Uterus (tissue), 2 donors: Measurements from ENCODE around the gene FUT8.

Source experiments
- POLR2A ChIP-seq, 2 donors: fragments of 450-650 bp; IDR thresholded peaks; one replicate each; pipeline ENCODE4 v1.6.1; 2016; ENCODE audit warnings: antibody characterized with exemption in 2 of 2, mild to moderate bottlenecking in 1 of 2, moderate library complexity in 1 of 2
- TF ChIP-seq, protein P1 (sequence below), 4 experiments: fragments of 200-600 bp in 2 of 4; fragments of 450-650 bp in 2 of 4; sonication (generic) in 2 of 4; IDR thresholded peaks; one replicate each; pipeline ENCODE4 v1.5.1; 2016 to 2019; ENCODE audit warnings: antibody characterized with exemption in 4 of 4, mild to moderate bottlenecking in 2 of 4, moderate library complexity in 1 of 4

DNA sequence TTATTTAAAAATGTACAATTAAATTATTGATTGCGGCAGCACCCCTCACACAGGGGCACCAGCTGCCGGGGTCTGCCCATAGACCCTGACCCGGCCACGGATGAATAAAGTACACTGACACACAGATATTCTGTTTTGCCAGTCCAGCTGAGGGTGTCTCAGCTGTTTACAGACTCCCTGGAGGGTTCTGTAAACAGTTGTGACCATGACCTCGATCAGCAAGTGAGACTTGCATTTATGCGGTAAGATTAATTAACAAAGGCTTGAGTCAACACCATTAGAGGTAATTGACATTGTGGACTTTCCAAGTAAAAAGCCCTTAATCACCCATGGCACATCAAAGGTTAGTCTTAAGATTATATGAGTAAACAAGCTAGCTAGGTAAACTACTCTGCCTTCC is 94.3 kb downstream of the FUT8 start:
- TF ChIP-seq, protein P1, sequence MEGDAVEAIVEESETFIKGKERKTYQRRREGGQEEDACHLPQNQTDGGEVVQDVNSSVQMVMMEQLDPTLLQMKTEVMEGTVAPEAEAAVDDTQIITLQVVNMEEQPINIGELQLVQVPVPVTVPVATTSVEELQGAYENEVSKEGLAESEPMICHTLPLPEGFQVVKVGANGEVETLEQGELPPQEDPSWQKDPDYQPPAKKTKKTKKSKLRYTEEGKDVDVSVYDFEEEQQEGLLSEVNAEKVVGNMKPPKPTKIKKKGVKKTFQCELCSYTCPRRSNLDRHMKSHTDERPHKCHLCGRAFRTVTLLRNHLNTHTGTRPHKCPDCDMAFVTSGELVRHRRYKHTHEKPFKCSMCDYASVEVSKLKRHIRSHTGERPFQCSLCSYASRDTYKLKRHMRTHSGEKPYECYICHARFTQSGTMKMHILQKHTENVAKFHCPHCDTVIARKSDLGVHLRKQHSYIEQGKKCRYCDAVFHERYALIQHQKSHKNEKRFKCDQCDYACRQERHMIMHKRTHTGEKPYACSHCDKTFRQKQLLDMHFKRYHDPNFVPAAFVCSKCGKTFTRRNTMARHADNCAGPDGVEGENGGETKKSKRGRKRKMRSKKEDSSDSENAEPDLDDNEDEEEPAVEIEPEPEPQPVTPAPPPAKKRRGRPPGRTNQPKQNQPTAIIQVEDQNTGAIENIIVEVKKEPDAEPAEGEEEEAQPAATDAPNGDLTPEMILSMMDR (IDR thresholded peaks at IDR 0.05), result no peak
- TF ChIP-seq POLR2A (IDR thresholded peaks at IDR 0.05), result no peak
